GM12878 (cell line): Measurements from ENCODE around the gene ETDA.
"Not testable (repeated sequence)": the region's sequence is repeated elsewhere in the genome, so short reads cannot be mapped to it uniquely, and the experiment has no call there.

Experiments
- CTCF ChIP-seq, 3 experiments: IDR thresholded peaks in 2 of 3; conservative IDR thresholded peaks in 1 of 3; 2 replicates each; pipeline ENCODE4 v1.5.1; 2011; ENCODE audit warnings: low read depth in 3 of 3, low read length in 3 of 3, mild to moderate bottlenecking in 3 of 3, control low read depth in 2 of 3, moderate library complexity in 2 of 3, inconsistent platforms in 1 of 3, mixed read lengths in 1 of 3; ENCODE audit not compliant: control insufficient read depth in 2 of 3, insufficient read depth in 1 of 3; ENCODE audit errors: extremely low read depth in 1 of 3
- EP300 ChIP-seq, 2 experiments: fragments of 150-350 bp in 1 of 2; IDR thresholded peaks; 2 replicates each; pipeline ENCODE4 v1.6.1; 2011 to 2012; ENCODE audit warnings: low read depth in 2 of 2, low read length in 2 of 2, borderline replicate concordance in 1 of 2, improper control_type of control experiment in 1 of 2, inconsistent platforms in 1 of 2; ENCODE audit not compliant: control insufficient read depth in 1 of 2
- HDGF ChIP-seq: fragments of 450-650 bp; IDR thresholded peaks from 2 replicates; pipeline ENCODE4 v1.6.1; 2016; ENCODE audit warnings: antibody characterized with exemption
- JUNB ChIP-seq: IDR thresholded peaks from 2 replicates; pipeline ENCODE4 v1.6.1; 2016; ENCODE audit warnings: antibody characterized with exemption, mild to moderate bottlenecking
- POLR2A ChIP-seq: IDR thresholded peaks from 2 replicates; pipeline ENCODE4 v1.6.1; 2011; ENCODE audit warnings: low read depth, mild to moderate bottlenecking, low read length
- RCOR1 ChIP-seq: conservative IDR thresholded peaks from 2 replicates; pipeline ENCODE4 v1.6.1; 2012; ENCODE audit warnings: low read depth, low read length, improper control_type of control experiment
- SMAD5 ChIP-seq: IDR thresholded peaks from 2 replicates; pipeline ENCODE4 v1.6.1; 2016; ENCODE audit warnings: antibody characterized with exemption, low read depth
- SMARCA5 ChIP-seq: fragments of 450-650 bp; IDR thresholded peaks from 2 replicates; pipeline ENCODE4 v1.6.1; 2017; ENCODE audit warnings: mild to moderate bottlenecking
- ZBTB33 ChIP-seq: fragments of 450-650 bp; IDR thresholded peaks from 2 replicates; pipeline ENCODE4 v1.6.1; 2017; ENCODE audit warnings: mild to moderate bottlenecking
- ZNF274 ChIP-seq: IDR thresholded peaks from one replicate; pipeline ENCODE4 v1.8.0; 2011; ENCODE audit not compliant: insufficient read length, insufficient read depth

- TF ChIP-seq EP300 (IDR thresholded peaks at IDR 0.05; ENCODE audit: borderline replicate concordance in 1 of 2, control insufficient read depth in 1 of 2, low read depth in 2 of 2, low read length in 2 of 2); ZNF274; SMAD5; CTCF (IDR thresholded peaks at IDR 0.05 in 2 of 3, conservative IDR thresholded peaks at IDR 0.05 in 1 of 3; ENCODE audit: control insufficient read depth in 2 of 3, extremely low read depth in 1 of 3, insufficient read depth in 1 of 3, low read depth in 3 of 3, low read length in 3 of 3); ZBTB33; SMARCA5; RCOR1; HDGF; POLR2A; JUNB: not testable (repeated sequence)
These were observed 4.3 kb downstream of the ETDA start for GRCh38 chrX:135256087-135256684.
